K562 (cell line): ENCODE results near the gene TCF4.

Source experiments
- CHD2 ChIP-seq: IDR thresholded peaks from 2 replicates; pipeline ENCODE4 v1.6.1; 2011; ENCODE audit warnings: low read depth, low read length
- EP300 ChIP-seq: IDR thresholded peaks from 2 replicates; pipeline ENCODE4 v1.6.1; 2012; ENCODE audit warnings: low read length, improper control_type of control experiment
- ETV5 ChIP-seq: sonication (generic); formaldehyde crosslinking; IDR thresholded peaks from 2 replicates; pipeline ENCODE4 v1.4.0; 2020; ENCODE audit warnings: low read depth, mild to moderate bottlenecking, missing genetic modification reagents
- JUNB ChIP-seq: fragments of 450-650 bp; formaldehyde crosslinking; conservative IDR thresholded peaks from 2 replicates; pipeline ENCODE4 v1.4.0; 2020; ENCODE audit warnings: mild to moderate bottlenecking
- NCOR1 ChIP-seq: fragments of 450-650 bp; IDR thresholded peaks from 2 replicates; pipeline ENCODE4 v1.6.1; 2016; ENCODE audit warnings: mild to moderate bottlenecking, moderate library complexity
- SIN3A ChIP-seq, 2 experiments: fragments of 150-350 bp in 1 of 2; IDR thresholded peaks; 2 replicates each; pipeline ENCODE4 v1.6.1; 2011 to 2016; ENCODE audit warnings: borderline replicate concordance in 2 of 2, low read depth in 2 of 2, low read length in 2 of 2, mild to moderate bottlenecking in 2 of 2, moderate library complexity in 2 of 2; ENCODE audit not compliant: control insufficient read depth in 1 of 2
- SMARCC2 ChIP-seq: fragments of 450-650 bp; IDR thresholded peaks from 2 replicates; pipeline ENCODE4 v1.6.1; 2017; ENCODE audit warnings: antibody characterized with exemption, moderate library complexity, mild to moderate bottlenecking, low read depth
- SP1 ChIP-seq: sonication (generic); formaldehyde crosslinking; IDR thresholded peaks from 2 replicates; pipeline ENCODE4 v1.8.1; 2022; ENCODE audit warnings: mild to moderate bottlenecking, missing genetic modification reagents
- THRAP3 ChIP-seq: fragments of 450-650 bp; IDR thresholded peaks from 2 replicates; pipeline ENCODE4 v1.6.1; 2016; ENCODE audit warnings: mild to moderate bottlenecking, inconsistent platforms, borderline replicate concordance
- TF ChIP-seq, protein P1 (sequence below), 2 experiments: fragments of 450-650 bp; formaldehyde crosslinking in 1 of 2; IDR thresholded peaks; 2 replicates each; pipeline versions ENCODE4 v1.4.0 to v1.6.1; 2014 to 2020; ENCODE audit warnings: mild to moderate bottlenecking in 2 of 2, borderline replicate concordance in 1 of 2, low read depth in 1 of 2
- TF ChIP-seq, protein P2 (sequence below): sonication (generic); formaldehyde crosslinking; IDR thresholded peaks from 2 replicates; pipeline ENCODE4 v1.8.1; 2023; ENCODE audit warnings: mild to moderate bottlenecking, missing genetic modification reagents

DNA sequence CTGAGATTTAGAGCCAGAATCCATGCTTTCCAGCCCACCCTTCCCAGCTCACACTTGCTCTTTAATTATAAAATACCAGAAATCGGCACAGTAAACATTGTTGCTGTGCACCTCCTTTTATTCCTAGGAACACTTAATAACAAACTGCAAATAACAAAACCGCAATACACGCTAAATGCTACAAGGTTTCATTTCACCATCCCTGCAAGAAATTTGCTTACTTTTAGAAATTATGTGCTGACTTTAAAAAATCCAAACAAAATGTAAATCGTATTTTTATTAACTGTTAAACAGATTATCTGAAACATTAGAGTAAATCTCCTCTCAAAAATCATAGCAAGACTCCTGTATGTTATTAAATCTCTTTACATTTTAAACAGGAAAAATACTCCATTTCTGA lies 79.3 kb downstream of the TCF4 start:
- TF ChIP-seq NCOR1 (no peak), SMARCC2 (no peak), SP1 (CRISPR knock-in tag) (no peak), JUNB (CRISPR knock-in tag) (no peak), SIN3A (IDR thresholded peaks at IDR 0.05; ENCODE audit: borderline replicate concordance in 2 of 2, control insufficient read depth in 1 of 2, low read depth in 2 of 2, low read length in 2 of 2) (no peak), ETV5 (no peak), THRAP3 (no peak), CHD2 (no peak), EP300 (no peak)
- TF ChIP-seq, protein P1, sequence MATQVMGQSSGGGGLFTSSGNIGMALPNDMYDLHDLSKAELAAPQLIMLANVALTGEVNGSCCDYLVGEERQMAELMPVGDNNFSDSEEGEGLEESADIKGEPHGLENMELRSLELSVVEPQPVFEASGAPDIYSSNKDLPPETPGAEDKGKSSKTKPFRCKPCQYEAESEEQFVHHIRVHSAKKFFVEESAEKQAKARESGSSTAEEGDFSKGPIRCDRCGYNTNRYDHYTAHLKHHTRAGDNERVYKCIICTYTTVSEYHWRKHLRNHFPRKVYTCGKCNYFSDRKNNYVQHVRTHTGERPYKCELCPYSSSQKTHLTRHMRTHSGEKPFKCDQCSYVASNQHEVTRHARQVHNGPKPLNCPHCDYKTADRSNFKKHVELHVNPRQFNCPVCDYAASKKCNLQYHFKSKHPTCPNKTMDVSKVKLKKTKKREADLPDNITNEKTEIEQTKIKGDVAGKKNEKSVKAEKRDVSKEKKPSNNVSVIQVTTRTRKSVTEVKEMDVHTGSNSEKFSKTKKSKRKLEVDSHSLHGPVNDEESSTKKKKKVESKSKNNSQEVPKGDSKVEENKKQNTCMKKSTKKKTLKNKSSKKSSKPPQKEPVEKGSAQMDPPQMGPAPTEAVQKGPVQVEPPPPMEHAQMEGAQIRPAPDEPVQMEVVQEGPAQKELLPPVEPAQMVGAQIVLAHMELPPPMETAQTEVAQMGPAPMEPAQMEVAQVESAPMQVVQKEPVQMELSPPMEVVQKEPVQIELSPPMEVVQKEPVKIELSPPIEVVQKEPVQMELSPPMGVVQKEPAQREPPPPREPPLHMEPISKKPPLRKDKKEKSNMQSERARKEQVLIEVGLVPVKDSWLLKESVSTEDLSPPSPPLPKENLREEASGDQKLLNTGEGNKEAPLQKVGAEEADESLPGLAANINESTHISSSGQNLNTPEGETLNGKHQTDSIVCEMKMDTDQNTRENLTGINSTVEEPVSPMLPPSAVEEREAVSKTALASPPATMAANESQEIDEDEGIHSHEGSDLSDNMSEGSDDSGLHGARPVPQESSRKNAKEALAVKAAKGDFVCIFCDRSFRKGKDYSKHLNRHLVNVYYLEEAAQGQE (IDR thresholded peaks at IDR 0.05; ENCODE audit: borderline replicate concordance), result no peak
- TF ChIP-seq, protein P1 (CRISPR knock-in tag; IDR thresholded peaks at IDR 0.05; ENCODE audit: low read depth), result no peak
- TF ChIP-seq, protein P2, sequence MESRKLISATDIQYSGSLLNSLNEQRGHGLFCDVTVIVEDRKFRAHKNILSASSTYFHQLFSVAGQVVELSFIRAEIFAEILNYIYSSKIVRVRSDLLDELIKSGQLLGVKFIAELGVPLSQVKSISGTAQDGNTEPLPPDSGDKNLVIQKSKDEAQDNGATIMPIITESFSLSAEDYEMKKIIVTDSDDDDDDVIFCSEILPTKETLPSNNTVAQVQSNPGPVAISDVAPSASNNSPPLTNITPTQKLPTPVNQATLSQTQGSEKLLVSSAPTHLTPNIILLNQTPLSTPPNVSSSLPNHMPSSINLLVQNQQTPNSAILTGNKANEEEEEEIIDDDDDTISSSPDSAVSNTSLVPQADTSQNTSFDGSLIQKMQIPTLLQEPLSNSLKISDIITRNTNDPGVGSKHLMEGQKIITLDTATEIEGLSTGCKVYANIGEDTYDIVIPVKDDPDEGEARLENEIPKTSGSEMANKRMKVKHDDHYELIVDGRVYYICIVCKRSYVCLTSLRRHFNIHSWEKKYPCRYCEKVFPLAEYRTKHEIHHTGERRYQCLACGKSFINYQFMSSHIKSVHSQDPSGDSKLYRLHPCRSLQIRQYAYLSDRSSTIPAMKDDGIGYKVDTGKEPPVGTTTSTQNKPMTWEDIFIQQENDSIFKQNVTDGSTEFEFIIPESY, result no peak
